Panc1 (cell line): ENCODE results near the gene HESX1. TPM values are rescaled to one million over a fixed set of nuclear protein-coding genes. Genes with fewer than 3 reads are reported as not detected.

Experiments used
- ATAC-seq: fragments of 200-7000 bp; cut with Tn5 transposase; 2 replicates; pipeline ENCODE4 v1.9.1; 2020; ENCODE audit warnings: mild to moderate bottlenecking, moderate library complexity
- BruUV-seq: library from RNA; stranded (reverse); fragments of 400-500 nt; replicated peaks from 2 replicates; lab custom pipeline; 2021; lab: Mats Ljungman, UMichigan
- CTCF ChIA-PET: fragments of 300-600 bp; sonication (Branson Sonifier 250); formaldehyde crosslinking; loops from one replicate; lab custom pipeline; 2022; ENCODE audit warnings: antibody characterized with exemption; lab: Charles Lee
- POLR2A ChIA-PET: fragments of 300-600 bp; sonication (Branson Sonifier 250); formaldehyde crosslinking; loops from one replicate; lab custom pipeline; 2022; ENCODE audit warnings: antibody characterized with exemption; lab: Charles Lee
- DNase-seq: peaks from one replicate; pipeline ENCODE4 v3.0.0-alpha.2; 2010; ENCODE audit warnings: low read depth, low spot score
- H3K27ac ChIP-seq: 2 replicates; pipeline ENCODE4 v1.5.1; 2011; ENCODE audit warnings: mild to moderate bottlenecking, low read length, inconsistent platforms
- H3K27me3 ChIP-seq: fragments of 200-500 bp; sonication (Bioruptor generic); 2 replicates; pipeline ENCODE4 v1.6.0; 2014; ENCODE audit warnings: low read length, inconsistent platforms; ENCODE audit not compliant: control insufficient read depth, insufficient read depth
- H3K36me3 ChIP-seq: fragments of 200-500 bp; sonication (Bioruptor generic); 2 replicates; pipeline ENCODE4 v1.5.1; 2014; ENCODE audit warnings: inconsistent platforms, mild to moderate bottlenecking, low read length, moderate library complexity; ENCODE audit not compliant: control insufficient read depth, insufficient read depth
- H3K4me1 ChIP-seq: 2 replicates; pipeline ENCODE4 v1.5.1; 2011; ENCODE audit warnings: inconsistent platforms, mild to moderate bottlenecking, low read length, moderate library complexity; ENCODE audit not compliant: control insufficient read depth, insufficient read depth
- H3K4me3 ChIP-seq, 2 experiments: 2 replicates each; pipeline ENCODE4 v1.5.1; 2011 to 2012; ENCODE audit warnings: low read depth in 2 of 2, low read length in 2 of 2, mild to moderate bottlenecking in 2 of 2, inconsistent platforms in 1 of 2, moderate library complexity in 1 of 2
- H3K9me3 ChIP-seq: fragments of 200-500 bp; sonication (Bioruptor generic); 2 replicates; pipeline ENCODE4 v1.5.1; 2014; ENCODE audit warnings: low read depth, mild to moderate bottlenecking, inconsistent platforms, low read length, moderate library complexity; ENCODE audit not compliant: control insufficient read depth, insufficient read depth
- POLR2AphosphoS5 ChIP-seq: IDR thresholded peaks from 2 replicates; pipeline ENCODE4 v1.6.1; 2012; ENCODE audit warnings: mild to moderate bottlenecking, low read depth, low read length, moderate library complexity
- REST ChIP-seq, 2 experiments: IDR thresholded peaks; 2 replicates each; pipeline ENCODE4 v1.6.1; 2011 to 2012; ENCODE audit warnings: low read depth in 2 of 2, control low read depth in 1 of 2, low read length in 1 of 2, mild to moderate bottlenecking in 1 of 2, moderate library complexity in 1 of 2; ENCODE audit not compliant: insufficient read depth in 1 of 2
- SIN3A ChIP-seq: IDR thresholded peaks from 2 replicates; pipeline ENCODE4 v1.6.1; 2012; ENCODE audit warnings: low read depth, mild to moderate bottlenecking, low read length, moderate library complexity, borderline replicate concordance; ENCODE audit not compliant: insufficient read depth
- TCF7L2 ChIP-seq: IDR thresholded peaks from 2 replicates; pipeline ENCODE4 v1.6.1; 2011; ENCODE audit warnings: mild to moderate bottlenecking, low read depth, low read length, inconsistent platforms
- in situ Hi-C: cut with HindIII; loops from 2 replicates; pipeline ENCODE4 v1.10.0; 2016; ENCODE audit warnings: low sequenced_read_pairs, low pct_unique_long_range_greater_than_20kb
- intact Hi-C: fragments of 100-400 bp; cut with micrococcal nuclease; formaldehyde crosslinking; loops from one replicate; pipeline ENCODE4 v1.10.0; 2022; ENCODE audit not compliant: unreplicated experiment
- total RNA-seq: library from RNA; stranded (reverse); gene quantifications from one replicate; pipeline ENCODE4 v1.2.1, GENCODE V29; 2021; ENCODE audit not compliant: unreplicated experiment
- TF ChIP-seq, protein P1 (sequence below): fragments of 450-650 bp; IDR thresholded peaks from 2 replicates; pipeline ENCODE4 v1.5.1; 2017; ENCODE audit warnings: mild to moderate bottlenecking

HESX1 gene
- total RNA-seq, 1 experiment from 2014 or later: 1.1 TPM

DNA sequence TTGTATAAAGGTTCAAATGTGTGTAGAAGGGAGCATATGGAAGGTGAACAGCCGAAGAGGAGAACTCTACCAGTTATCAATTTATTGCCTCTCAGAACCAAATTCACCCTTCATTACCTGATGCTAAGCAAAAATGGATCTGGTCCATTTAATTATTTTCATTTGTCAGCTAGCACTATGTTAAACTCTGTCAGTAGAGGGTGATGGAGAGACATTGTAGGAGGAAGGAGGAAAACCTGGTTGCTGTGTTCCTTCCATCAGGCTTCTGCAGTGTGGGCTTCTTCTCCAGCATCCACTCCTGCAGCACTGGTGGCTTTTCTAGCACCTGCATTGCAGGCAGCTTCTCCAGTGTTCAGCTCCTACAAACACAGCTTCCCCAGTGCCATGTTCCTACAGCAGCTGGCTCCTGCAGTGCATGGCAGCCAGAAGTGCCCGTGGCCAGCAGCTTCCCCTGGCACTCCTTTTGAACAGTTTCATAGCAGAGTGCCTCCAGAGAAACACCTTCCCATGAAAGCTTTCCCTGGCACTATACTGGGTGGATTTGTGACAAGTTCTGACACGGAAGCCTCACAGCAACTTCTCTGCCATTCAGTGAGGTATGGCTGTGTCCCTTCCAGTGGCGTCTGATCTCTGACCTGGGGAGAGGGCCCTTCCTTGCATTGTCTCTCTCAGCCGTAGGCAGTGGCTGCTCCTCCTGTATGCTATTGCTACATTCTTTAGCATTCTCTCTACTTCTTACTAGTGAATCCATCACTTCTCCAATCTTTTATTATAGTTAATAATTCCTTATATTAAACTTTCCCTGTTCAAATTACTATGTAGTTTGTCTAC is 20.0 kb downstream of the HESX1 start:
- no peak for TF ChIP-seq SIN3A
- TF ChIP-seq, protein P1, sequence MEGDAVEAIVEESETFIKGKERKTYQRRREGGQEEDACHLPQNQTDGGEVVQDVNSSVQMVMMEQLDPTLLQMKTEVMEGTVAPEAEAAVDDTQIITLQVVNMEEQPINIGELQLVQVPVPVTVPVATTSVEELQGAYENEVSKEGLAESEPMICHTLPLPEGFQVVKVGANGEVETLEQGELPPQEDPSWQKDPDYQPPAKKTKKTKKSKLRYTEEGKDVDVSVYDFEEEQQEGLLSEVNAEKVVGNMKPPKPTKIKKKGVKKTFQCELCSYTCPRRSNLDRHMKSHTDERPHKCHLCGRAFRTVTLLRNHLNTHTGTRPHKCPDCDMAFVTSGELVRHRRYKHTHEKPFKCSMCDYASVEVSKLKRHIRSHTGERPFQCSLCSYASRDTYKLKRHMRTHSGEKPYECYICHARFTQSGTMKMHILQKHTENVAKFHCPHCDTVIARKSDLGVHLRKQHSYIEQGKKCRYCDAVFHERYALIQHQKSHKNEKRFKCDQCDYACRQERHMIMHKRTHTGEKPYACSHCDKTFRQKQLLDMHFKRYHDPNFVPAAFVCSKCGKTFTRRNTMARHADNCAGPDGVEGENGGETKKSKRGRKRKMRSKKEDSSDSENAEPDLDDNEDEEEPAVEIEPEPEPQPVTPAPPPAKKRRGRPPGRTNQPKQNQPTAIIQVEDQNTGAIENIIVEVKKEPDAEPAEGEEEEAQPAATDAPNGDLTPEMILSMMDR: peak; percentile 64
- no peaks in the 10 kb centered on the region for H3K36me3 ChIP-seq
- POLR2A ChIA-PET: no interaction called here

GRCh38 chr3:57176045-57176444 is 23.7 kb downstream of the HESX1 start:
- POLR2A ChIA-PET: no interaction called here

More for the DNA sequence above, 20.0 kb downstream of the HESX1 start:
- no peak overlapping the region for H3K4me3 ChIP-seq
- no peak overlapping the region for H3K27ac ChIP-seq
- ATAC-seq: peak; percentile 86
- CTCF ChIA-PET: interaction anchor here (0.6 to 0.9 kb wide), 2 partner anchors 40 to 182 kb away, joined by 3 read pairs; no protein-coding TSS in a partner anchor
- no peaks in the 10 kb centered on the region for H3K4me1 ChIP-seq
- DNase-seq: no peak
- no peaks in the 10 kb centered on the region; the same call in 1 of the 2 replicates for H3K27me3 ChIP-seq
- intact Hi-C loops: loop anchor here (5.0 kb wide), 1 partner anchor 43 kb away; no protein-coding TSS in a partner anchor
- in situ Hi-C loops: no loop called here
- BruUV-seq: no TSS peak
- no peaks in the 10 kb centered on the region for H3K9me3 ChIP-seq

More at GRCh38 chr3:57176045-57176444, 23.7 kb downstream of the HESX1 start:
- CTCF ChIA-PET: no interaction called here
- in situ Hi-C loops: no loop called here
- BruUV-seq: no TSS peak
- TF ChIP-seq POLR2AphosphoS5 (no peak), SIN3A (no peak), REST (IDR thresholded peaks at IDR 0.05; ENCODE audit: insufficient read depth in 1 of 2, low read depth in 2 of 2, low read length in 1 of 2) (no peak), TCF7L2 (no peak)
- TF ChIP-seq, protein P1: no peak
- DNase-seq (no peak), ATAC-seq (no peak)
- Histone ChIP-seq H3K27ac (no peak overlapping the region), H3K4me3 (no peak overlapping the region), H3K4me1 (no peaks in the 10 kb centered on the region), H3K9me3 (no peaks in the 10 kb centered on the region), H3K27me3 (no peaks in the 10 kb centered on the region; the same call in 1 of the 2 replicates), H3K36me3 (no peaks in the 10 kb centered on the region)
- intact Hi-C loops: loop anchor here (5.0 kb wide), 1 partner anchor 46 kb away; no protein-coding TSS in a partner anchor
